ENCODE data around the gene STARD4.

The STARD4 gene

GRCh38 chr5:111461255-111461671 lies 51.1 kb downstream of the STARD4 start:
- H3K4me3 ChIP-seq (ENCODE audit: low read depth, low read length) = no peak overlapping the region
- no peak for TF ChIP-seq CTCF (IDR thresholded peaks at IDR 0.05; ENCODE audit: borderline replicate concordance, insufficient read depth, low read depth, low read length)

- TF ChIP-seq CTCF (IDR thresholded peaks at IDR 0.05; ENCODE audit: borderline replicate concordance, insufficient read depth, low read depth, low read length) = no peak
- H3K4me3 ChIP-seq (ENCODE audit: low read depth, low read length) = no peak overlapping the region
Measured at GRCh38 chr5:111454776-111455175, 57.6 kb downstream of the STARD4 start.

- H3K4me3 ChIP-seq (ENCODE audit: low read depth, low read length) = no peak overlapping the region
- no peak for TF ChIP-seq CTCF (IDR thresholded peaks at IDR 0.05; ENCODE audit: borderline replicate concordance, insufficient read depth, low read depth, low read length)
Measured at GRCh38 chr5:111454198-111454622, 58.1 kb downstream of the STARD4 start.

GRCh38 chr5:111453747-111454146 lies 58.6 kb downstream of the STARD4 start:
- no peak for TF ChIP-seq CTCF (IDR thresholded peaks at IDR 0.05; ENCODE audit: borderline replicate concordance, insufficient read depth, low read depth, low read length)
- no peak overlapping the region for H3K4me3 ChIP-seq (ENCODE audit: low read depth, low read length)

DNA sequence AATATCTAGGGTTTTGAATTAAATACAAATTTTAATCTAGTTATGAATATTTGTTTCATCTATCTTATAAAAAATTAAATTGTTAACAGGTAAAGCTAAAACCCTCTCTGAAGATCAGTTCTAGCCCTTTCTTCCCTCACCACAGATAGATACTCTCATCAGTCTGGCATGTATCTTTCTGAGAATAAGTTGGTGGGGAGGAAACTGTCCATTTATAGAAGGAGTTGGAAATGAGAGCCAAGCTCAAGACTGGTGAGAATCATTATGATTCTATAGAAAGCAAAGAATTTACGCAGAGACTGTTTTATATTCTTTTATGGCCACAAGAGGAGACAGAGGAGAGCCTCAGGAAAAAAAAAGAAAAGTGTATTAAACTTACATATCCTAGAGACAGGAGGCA lies 59.0 kb downstream of the STARD4 start:
- no peak for TF ChIP-seq CTCF (IDR thresholded peaks at IDR 0.05; ENCODE audit: borderline replicate concordance, insufficient read depth, low read depth, low read length)
- no peak overlapping the region for H3K4me3 ChIP-seq (ENCODE audit: low read depth, low read length)

- no peak for TF ChIP-seq CTCF (IDR thresholded peaks at IDR 0.05; ENCODE audit: borderline replicate concordance, insufficient read depth, low read depth, low read length)
- H3K4me3 ChIP-seq (ENCODE audit: low read depth, low read length) = no peak overlapping the region
Measured at GRCh38 chr5:111447822-111448221, 64.5 kb downstream of the STARD4 start.

DNA sequence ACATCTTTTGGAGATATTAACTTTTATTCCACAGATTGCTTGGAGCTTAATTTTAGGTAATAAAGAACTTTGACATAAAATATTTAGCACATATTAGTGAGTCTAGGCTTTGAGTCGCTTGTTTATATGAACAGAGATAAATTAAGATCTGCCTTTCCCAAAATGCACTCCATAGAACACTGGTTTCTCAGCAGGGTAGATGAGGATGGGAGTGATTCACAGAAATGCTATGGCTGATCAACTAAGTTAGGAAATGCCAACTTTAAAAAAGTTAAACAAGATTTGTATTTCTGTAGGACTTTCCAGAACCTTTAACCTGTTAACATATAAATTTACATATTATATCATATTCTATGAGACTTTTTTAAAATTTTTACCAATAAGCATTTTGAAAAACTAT lies 65.2 kb downstream of the STARD4 start:
- no peak for TF ChIP-seq CTCF (IDR thresholded peaks at IDR 0.05; ENCODE audit: borderline replicate concordance, insufficient read depth, low read depth, low read length)

More for the DNA sequence above, 65.2 kb downstream of the STARD4 start:
- H3K4me3 ChIP-seq (ENCODE audit: low read depth, low read length) = no peak overlapping the region

All from GM12875 (cell line).